BLaER1 (cell line): ENCODE data around the gene G6PC1.
"Not testable (repeated sequence)": the region's sequence is repeated elsewhere in the genome, so short reads cannot be mapped to it uniquely, and the experiment has no call there.

Source experiments
- H3K27ac ChIP-seq: shearing (Covaris generic); formaldehyde crosslinking; 2 replicates; pipeline ENCODE4 v1.8.1; 2022
- H3K27me3 ChIP-seq: shearing (Covaris generic); formaldehyde crosslinking; 2 replicates; pipeline ENCODE4 v1.8.1; 2022
- H3K36me3 ChIP-seq: shearing (Covaris generic); formaldehyde crosslinking; 2 replicates; pipeline ENCODE4 v1.8.1; 2022
- H3K4me1 ChIP-seq: shearing (Covaris generic); formaldehyde crosslinking; 2 replicates; pipeline ENCODE4 v1.8.1; 2022
- H3K4me2 ChIP-seq: shearing (Covaris generic); formaldehyde crosslinking; 2 replicates; pipeline ENCODE4 v1.8.1; 2022
- H3K4me3 ChIP-seq: shearing (Covaris generic); formaldehyde crosslinking; 2 replicates; pipeline ENCODE4 v1.8.1; 2022
- H3K9ac ChIP-seq: shearing (Covaris generic); formaldehyde crosslinking; 2 replicates; pipeline ENCODE4 v1.8.1; 2022
- H3K9me3 ChIP-seq: shearing (Covaris generic); formaldehyde crosslinking; 2 replicates; pipeline ENCODE4 v1.8.1; 2022
- H4K20me1 ChIP-seq: shearing (Covaris generic); formaldehyde crosslinking; 2 replicates; pipeline ENCODE4 v1.8.1; 2022
- Cebpa-rat ChIP-seq: shearing (Covaris generic); IDR thresholded peaks from 2 replicates; pipeline ENCODE4 v1.8.1; 2022

Gene G6PC1

GRCh38 chr17:42857389-42857788 is 43.2 kb upstream of the G6PC1 start:
- Histone ChIP-seq H3K36me3 (no peaks in the 10 kb centered on the region), H3K27me3 (no peaks in the 10 kb centered on the region), H4K20me1 (no peaks in the 10 kb centered on the region), H3K27ac (no peak overlapping the region), H3K4me3 (no peak overlapping the region), H3K4me2 (no peak overlapping the region), H3K9ac (no peak overlapping the region), H3K9me3 (no peaks in the 10 kb centered on the region), H3K4me1 (no peaks in the 10 kb centered on the region)
- TF ChIP-seq Cebpa-rat, result no peak

GRCh38 chr17:42865638-42866094 is 34.9 kb upstream of the G6PC1 start:
- H3K36me3 ChIP-seq, result no peaks in the 10 kb centered on the region
- no peak overlapping the region for H3K27ac ChIP-seq
- no peak for TF ChIP-seq Cebpa-rat
- H3K4me3 ChIP-seq, result no peak overlapping the region
- H3K27me3 ChIP-seq, result no peaks in the 10 kb centered on the region
- no peaks in the 10 kb centered on the region for H4K20me1 ChIP-seq
- no peaks in the 10 kb centered on the region for H3K4me1 ChIP-seq
- H3K9ac ChIP-seq, result no peak overlapping the region
- no peak overlapping the region for H3K4me2 ChIP-seq
- H3K9me3 ChIP-seq, result peaks cover 9% of the 10 kb centered on the region

DNA sequence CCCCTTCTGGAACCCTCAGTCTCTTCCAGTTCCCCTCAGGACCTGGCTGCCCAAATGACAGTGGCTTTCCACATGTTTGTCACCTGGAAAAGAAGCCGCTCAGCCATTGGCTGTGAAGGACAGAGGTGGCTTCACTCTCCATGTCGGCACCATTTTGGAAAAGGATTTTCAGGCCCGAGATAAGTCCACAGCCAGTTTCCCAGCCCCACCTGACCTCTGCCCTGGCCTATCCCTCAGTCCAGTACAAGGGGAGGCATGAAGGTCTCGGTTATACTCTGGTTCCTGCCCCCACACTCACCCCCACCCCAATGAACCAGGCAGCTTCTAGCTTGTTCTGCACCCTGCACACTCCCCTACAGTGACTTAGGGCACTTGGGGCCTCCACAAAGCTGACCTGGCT is 34.4 kb upstream of the G6PC1 start:
- Histone ChIP-seq H3K4me2 (no peak overlapping the region), H3K27me3 (no peaks in the 10 kb centered on the region), H3K36me3 (no peaks in the 10 kb centered on the region), H3K4me3 (no peak overlapping the region), H4K20me1 (no peaks in the 10 kb centered on the region), H3K9me3 (peaks cover 15% of the 10 kb centered on the region), H3K9ac (no peak overlapping the region), H3K4me1 (no peaks in the 10 kb centered on the region), H3K27ac (no peak overlapping the region)
- no peak for TF ChIP-seq Cebpa-rat

DNA sequence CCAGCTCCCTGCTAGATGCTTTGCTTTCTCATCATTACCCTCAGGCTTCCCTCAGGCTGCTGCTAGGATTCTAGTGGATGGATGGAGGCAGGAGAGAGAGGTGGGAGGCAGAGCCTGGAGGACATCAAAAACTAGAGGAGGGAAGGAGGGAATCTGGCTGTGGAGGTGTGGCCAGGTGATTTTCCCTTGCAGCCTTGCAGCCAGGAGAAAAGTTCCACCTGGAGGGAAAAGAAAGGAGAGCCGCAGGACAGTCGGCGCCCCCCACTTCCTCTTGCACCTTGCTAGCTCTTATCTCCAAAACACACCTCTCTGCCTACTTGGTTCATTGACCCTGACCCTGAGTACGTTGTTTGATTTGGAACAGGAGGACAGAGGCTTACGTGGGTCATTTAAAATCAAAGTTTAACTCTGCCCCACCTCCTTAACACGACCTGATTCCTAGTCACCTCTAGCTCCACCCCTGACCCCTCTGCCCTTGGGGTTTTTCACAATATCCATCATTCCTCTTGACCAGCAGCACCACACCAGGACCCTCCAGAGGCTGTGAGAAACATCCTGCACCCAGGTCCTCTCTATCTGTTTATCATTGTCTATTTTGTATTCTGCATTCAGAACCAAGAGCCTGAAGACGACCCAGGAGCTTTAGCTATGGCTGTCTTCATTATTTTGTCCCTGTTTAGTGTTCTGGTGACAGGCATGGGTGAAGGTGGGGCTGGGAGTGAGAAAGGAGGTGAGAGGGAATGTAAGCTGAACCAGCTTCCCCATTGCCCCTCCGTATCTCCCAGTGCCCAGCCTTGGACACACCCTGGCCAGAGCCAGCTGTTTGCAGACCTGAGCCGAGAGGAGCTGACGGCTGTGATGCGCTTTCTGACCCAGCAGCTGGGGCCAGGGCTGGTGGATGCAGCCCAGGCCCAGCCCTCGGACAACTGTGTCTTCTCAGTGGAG is 33.7 kb upstream of the G6PC1 start:
- no peak overlapping the region for H3K9ac ChIP-seq
- H3K9me3 ChIP-seq, result peaks cover 20% of the 10 kb centered on the region
- H3K4me1 ChIP-seq, result no peaks in the 10 kb centered on the region
- H3K4me3 ChIP-seq, result no peak overlapping the region
- no peak overlapping the region for H3K27ac ChIP-seq
- H3K27me3 ChIP-seq, result no peaks in the 10 kb centered on the region
- H4K20me1 ChIP-seq, result no peaks in the 10 kb centered on the region
- H3K4me2 ChIP-seq, result no peak overlapping the region
- H3K36me3 ChIP-seq, result no peaks in the 10 kb centered on the region
- TF ChIP-seq Cebpa-rat, result no peak

DNA sequence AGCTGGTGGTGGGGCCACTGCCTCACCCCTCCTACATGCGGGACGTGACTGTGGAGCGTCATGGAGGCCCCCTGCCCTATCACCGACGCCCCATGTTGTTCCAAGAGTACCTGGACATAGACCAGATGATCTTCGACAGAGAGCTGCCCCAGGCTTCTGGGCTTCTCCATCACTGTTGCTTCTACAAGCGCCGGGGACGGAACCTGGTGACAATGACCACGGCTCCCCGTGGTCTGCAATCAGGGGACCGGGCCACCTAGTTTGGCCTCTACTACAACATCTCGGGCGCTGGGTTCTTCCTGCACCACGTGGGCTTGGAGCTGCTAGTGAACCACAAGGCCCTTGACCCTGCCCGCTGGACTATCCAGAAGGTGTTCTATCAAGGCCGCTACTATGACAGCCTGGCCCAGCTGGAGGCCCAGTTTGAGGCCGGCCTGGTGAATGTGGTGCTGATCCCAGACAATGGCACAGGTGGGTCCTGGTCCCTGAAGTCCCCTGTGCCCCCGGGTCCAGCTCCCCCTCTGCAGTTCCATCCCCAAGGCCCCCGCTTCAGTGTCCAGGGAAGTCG is 32.8 kb upstream of the G6PC1 start:
- H3K4me2 ChIP-seq, H4K20me1 ChIP-seq, H3K9ac ChIP-seq, H3K27ac ChIP-seq, H3K4me1 ChIP-seq, H3K36me3 ChIP-seq, H3K4me3 ChIP-seq, H3K27me3 ChIP-seq: not testable (repeated sequence)
- peaks cover 20% of the 10 kb centered on the region for H3K9me3 ChIP-seq

DNA sequence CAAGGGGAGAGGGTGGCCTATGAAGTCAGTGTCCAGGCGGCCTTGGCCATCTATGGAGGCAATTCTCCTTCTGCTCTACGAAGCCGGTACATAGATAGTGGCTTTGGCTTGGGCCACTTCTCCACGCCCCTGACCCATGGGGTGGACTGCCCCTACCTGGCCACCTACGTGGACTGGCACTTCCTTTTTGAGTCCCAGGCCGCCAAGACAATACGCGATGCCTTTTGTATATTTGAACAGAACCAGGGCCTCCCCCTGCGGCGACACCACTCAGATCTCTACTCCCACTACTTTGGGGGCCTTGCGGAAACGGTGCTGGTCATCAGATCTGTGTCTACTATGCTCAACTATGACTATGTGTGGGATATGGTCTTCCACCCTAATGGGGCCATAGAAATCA is 32.3 kb upstream of the G6PC1 start:
- no peak for TF ChIP-seq Cebpa-rat
- Histone ChIP-seq H3K9ac (no peak overlapping the region), H3K36me3 (no peaks in the 10 kb centered on the region), H3K27me3 (no peaks in the 10 kb centered on the region), H3K9me3 (peaks cover 20% of the 10 kb centered on the region), H4K20me1 (no peaks in the 10 kb centered on the region), H3K4me1 (no peaks in the 10 kb centered on the region), H3K4me2 (no peak overlapping the region), H3K27ac (no peak overlapping the region), H3K4me3 (no peak overlapping the region)

DNA sequence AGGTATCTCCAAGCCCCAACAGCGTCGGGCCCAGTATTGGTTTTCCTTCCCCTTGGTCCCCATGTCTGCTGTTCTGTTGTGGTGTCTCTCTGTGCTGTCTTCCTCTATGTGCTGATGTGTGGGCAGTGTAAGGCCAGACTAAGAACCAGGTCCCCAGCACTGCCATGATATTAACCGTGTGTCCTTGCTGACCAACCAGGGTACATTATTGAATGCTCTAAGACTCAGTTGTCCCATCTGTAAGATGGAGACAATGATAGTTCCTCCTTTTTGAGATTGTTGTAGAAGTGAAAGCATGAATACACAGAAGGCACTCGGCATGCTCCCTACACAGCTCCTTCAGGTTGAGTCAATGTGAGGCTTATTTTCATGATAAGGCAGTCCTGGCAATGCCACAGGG is 29.0 kb upstream of the G6PC1 start:
- TF ChIP-seq Cebpa-rat, result no peak
- Histone ChIP-seq H3K36me3 (no peaks in the 10 kb centered on the region), H3K4me3 (no peak overlapping the region), H3K4me2 (no peak overlapping the region), H3K9ac (no peak overlapping the region), H3K27me3 (no peaks in the 10 kb centered on the region), H3K27ac (no peak overlapping the region), H3K4me1 (no peaks in the 10 kb centered on the region), H4K20me1 (no peaks in the 10 kb centered on the region), H3K9me3 (peaks cover 20% of the 10 kb centered on the region)

DNA sequence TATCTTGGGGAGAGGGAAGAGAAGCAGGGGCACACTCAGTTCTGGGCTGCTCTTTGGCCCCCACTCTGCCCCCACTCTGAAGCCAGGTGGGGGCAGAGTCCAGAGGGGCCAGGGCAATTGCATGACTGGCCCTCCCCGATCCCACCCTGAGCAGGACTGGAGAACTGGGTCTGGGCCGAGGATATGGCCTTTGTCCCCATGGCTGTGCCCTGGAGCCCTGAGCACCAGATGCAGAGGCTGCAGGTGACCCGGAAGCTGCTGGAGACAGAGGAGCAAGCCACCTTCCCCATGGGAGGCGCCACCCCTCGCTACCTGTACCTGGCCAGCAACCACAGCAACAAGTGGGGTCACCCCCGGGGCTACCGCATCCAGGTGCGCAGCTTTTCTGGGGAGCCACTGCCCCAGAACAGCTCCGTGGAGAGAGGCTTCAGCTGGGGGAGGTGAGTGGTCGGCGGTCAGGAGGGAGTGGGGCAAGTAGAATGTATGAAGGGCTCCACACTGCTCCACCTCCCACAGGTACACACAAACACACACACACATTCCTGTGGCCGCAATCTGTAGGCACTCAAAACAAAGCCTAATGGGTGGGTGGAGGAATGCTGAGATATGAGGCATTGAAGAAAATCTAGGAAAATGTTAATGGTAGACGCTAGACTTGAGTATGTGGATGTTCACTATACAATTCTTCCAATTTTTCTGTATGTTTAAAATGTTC is 28.2 kb upstream of the G6PC1 start:
- Histone ChIP-seq H3K36me3 (no peaks in the 10 kb centered on the region), H3K9ac (no peak overlapping the region), H3K9me3 (peaks cover 20% of the 10 kb centered on the region), H3K4me2 (no peak overlapping the region), H3K4me1 (no peaks in the 10 kb centered on the region), H3K27ac (no peak overlapping the region), H3K4me3 (no peak overlapping the region), H3K27me3 (no peaks in the 10 kb centered on the region), H4K20me1 (no peaks in the 10 kb centered on the region)
- no peak for TF ChIP-seq Cebpa-rat

DNA sequence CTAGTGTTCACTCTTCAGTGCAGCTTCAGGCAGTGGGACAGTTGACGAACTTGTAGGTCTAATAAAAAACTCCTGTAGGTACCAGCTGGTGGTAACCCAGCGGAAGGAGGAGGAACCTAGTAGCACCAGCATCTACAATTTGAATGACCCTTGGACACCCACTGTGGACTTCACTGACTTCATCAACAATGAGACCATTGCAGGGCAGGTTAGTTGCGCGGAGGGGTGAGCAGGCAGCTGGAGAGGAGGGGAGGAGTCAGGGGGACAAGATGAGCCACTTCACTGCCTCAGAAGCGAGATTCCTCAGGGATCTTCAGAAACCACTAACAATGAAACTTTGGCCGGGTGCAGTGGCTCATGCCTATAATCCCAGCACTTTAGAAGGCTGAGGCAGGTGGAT is 27.3 kb upstream of the G6PC1 start:
- Histone ChIP-seq H3K36me3 (no peaks in the 10 kb centered on the region), H3K27ac (no peak overlapping the region), H3K9ac (no peak overlapping the region), H3K9me3 (peaks cover 20% of the 10 kb centered on the region), H4K20me1 (no peaks in the 10 kb centered on the region), H3K4me3 (no peak overlapping the region), H3K4me1 (no peaks in the 10 kb centered on the region), H3K4me2 (no peak overlapping the region), H3K27me3 (no peaks in the 10 kb centered on the region)
- no peak for TF ChIP-seq Cebpa-rat

GRCh38 chr17:42873932-42874695 is 26.5 kb upstream of the G6PC1 start:
- not testable (repeated sequence) for H3K4me1 ChIP-seq, H3K27me3 ChIP-seq, H3K9ac ChIP-seq, H3K27ac ChIP-seq, H4K20me1 ChIP-seq, H3K4me3 ChIP-seq, H3K4me2 ChIP-seq, H3K36me3 ChIP-seq
- H3K9me3 ChIP-seq, result peaks cover 20% of the 10 kb centered on the region
